H9 (cell line): ENCODE data around the gene IGSF9. TPM values are rescaled to one million over a fixed set of nuclear protein-coding genes. Genes with fewer than 3 reads are reported as not detected.

Experiments used
- DNase-seq: peaks from one replicate; pipeline ENCODE4 v3.0.0-alpha.2; 2017
- H2AFZ ChIP-seq: one replicate; pipeline ENCODE4 v1.6.1; 2013; ENCODE audit warnings: mild to moderate bottlenecking, low read length, control low read depth, moderate library complexity
- H2AK5ac ChIP-seq: 2 replicates; pipeline ENCODE4 v1.6.1; 2013; ENCODE audit warnings: low read length, control low read depth, mixed read lengths; ENCODE audit not compliant: insufficient read length
- H2BK120ac ChIP-seq: one replicate; pipeline ENCODE4 v1.6.1; 2013; ENCODE audit warnings: low read depth, mild to moderate bottlenecking, low read length, control low read depth, inconsistent platforms; ENCODE audit not compliant: poor library complexity, severe bottlenecking
- H2BK12ac ChIP-seq: 2 replicates; pipeline ENCODE4 v1.6.1; 2013; ENCODE audit warnings: low read length, control low read depth, mixed read lengths, low read depth; ENCODE audit not compliant: insufficient read length
- H2BK15ac ChIP-seq: 2 replicates; pipeline ENCODE4 v1.6.1; 2013; ENCODE audit warnings: low read depth, low read length, control low read depth
- H2BK20ac ChIP-seq: one replicate; pipeline ENCODE4 v1.6.1; 2013; ENCODE audit warnings: low read depth, mild to moderate bottlenecking, low read length, control low read depth, inconsistent platforms; ENCODE audit not compliant: poor library complexity, severe bottlenecking
- H2BK5ac ChIP-seq: 2 replicates; pipeline ENCODE4 v1.6.1; 2013; ENCODE audit warnings: low read length, control low read depth, mixed read lengths; ENCODE audit not compliant: insufficient read length
- H3K14ac ChIP-seq: 2 replicates; pipeline ENCODE4 v1.6.1; 2013; ENCODE audit warnings: low read length, control low read depth; ENCODE audit not compliant: insufficient read depth
- H3K18ac ChIP-seq: 2 replicates; pipeline ENCODE4 v1.6.1; 2013; ENCODE audit warnings: low read depth, mild to moderate bottlenecking, mixed read lengths, low read length, control low read depth; ENCODE audit not compliant: insufficient read length
- H3K23ac ChIP-seq: 2 replicates; pipeline ENCODE4 v1.6.1; 2013; ENCODE audit warnings: low read length, control low read depth, mixed read lengths, low read depth; ENCODE audit not compliant: insufficient read length
- H3K23me2 ChIP-seq: 2 replicates; pipeline ENCODE4 v1.6.1; 2013; ENCODE audit warnings: low read depth, mild to moderate bottlenecking, mixed read lengths, low read length, control low read depth; ENCODE audit not compliant: insufficient read length, poor library complexity, severe bottlenecking
- H3K27ac ChIP-seq: 2 replicates; pipeline ENCODE4 v1.5.1; 2013; ENCODE audit warnings: low read length, control low read depth, mixed read lengths, low read depth; ENCODE audit not compliant: insufficient read length
- H3K27me3 ChIP-seq: 2 replicates; pipeline ENCODE4 v1.6.1; 2013; ENCODE audit warnings: low read length, control low read depth, inconsistent platforms; ENCODE audit not compliant: insufficient read depth
- H3K4ac ChIP-seq: 2 replicates; pipeline ENCODE4 v1.6.1; 2013; ENCODE audit warnings: low read depth, mild to moderate bottlenecking, control low read depth, inconsistent platforms, low read length, moderate library complexity
- H3K4me1 ChIP-seq: 2 replicates; pipeline ENCODE4 v1.6.1; 2013; ENCODE audit warnings: low read length, control low read depth, inconsistent platforms; ENCODE audit not compliant: insufficient read depth
- H3K4me2 ChIP-seq: 2 replicates; pipeline ENCODE4 v1.6.1; 2013; ENCODE audit warnings: low read length, control low read depth, mixed read lengths; ENCODE audit not compliant: insufficient read length, insufficient read depth
- H3K56ac ChIP-seq: 2 replicates; pipeline ENCODE4 v1.6.1; 2013; ENCODE audit warnings: low read depth, mild to moderate bottlenecking, mixed read lengths, low read length, control low read depth; ENCODE audit not compliant: insufficient read length
- H3K79me1 ChIP-seq: 2 replicates; pipeline ENCODE4 v1.6.1; 2013; ENCODE audit warnings: low read depth, mild to moderate bottlenecking, moderate library complexity, low read length, control low read depth, inconsistent platforms; ENCODE audit not compliant: insufficient read depth, poor library complexity, severe bottlenecking
- H3K79me2 ChIP-seq: 2 replicates; pipeline ENCODE4 v1.6.1; 2013; ENCODE audit warnings: low read length, control low read depth, inconsistent platforms; ENCODE audit not compliant: insufficient read depth
- H3K9ac ChIP-seq: 2 replicates; pipeline ENCODE4 v1.6.1; 2013; ENCODE audit warnings: low read length, control low read depth, mixed read lengths; ENCODE audit not compliant: insufficient read length; ENCODE audit errors: extremely low read depth
- H3K9me3 ChIP-seq: one replicate; pipeline ENCODE4 v1.6.1; 2013; ENCODE audit warnings: low read depth, low read length, inconsistent platforms; ENCODE audit not compliant: control insufficient read depth
- H3T11ph ChIP-seq: one replicate; pipeline ENCODE4 v1.6.1; 2013; ENCODE audit warnings: mild to moderate bottlenecking, low read length, control low read depth, inconsistent platforms
- H4K20me1 ChIP-seq: one replicate; pipeline ENCODE4 v1.6.1; 2013; ENCODE audit not compliant: control insufficient read depth, insufficient read length, insufficient read depth
- H4K5ac ChIP-seq: 2 replicates; pipeline ENCODE4 v1.6.1; 2013; ENCODE audit warnings: low read depth, mild to moderate bottlenecking, mixed read lengths, low read length, control low read depth; ENCODE audit not compliant: insufficient read length
- H4K8ac ChIP-seq: replicated peaks from 2 replicates; pipeline ENCODE4 v1.6.1; 2013; ENCODE audit warnings: low read length, control low read depth, mixed read lengths, low read depth; ENCODE audit not compliant: insufficient read length
- H4K91ac ChIP-seq: 2 replicates; pipeline ENCODE4 v1.6.1; 2013; ENCODE audit warnings: low read depth, mild to moderate bottlenecking, moderate library complexity, mixed read lengths, low read length, control low read depth; ENCODE audit not compliant: insufficient read length
- H3K27ac Mint-ChIP-seq, 3 experiments: 2 replicates in 2 of 3; 3 replicates in 1 of 3; pipeline ENCODE4 v1.8.0; 2020 to 2021; ENCODE audit warnings: mixed read lengths in 3 of 3, mild to moderate bottlenecking in 1 of 3, moderate library complexity in 1 of 3
- H3K27me3 Mint-ChIP-seq: 2 replicates; pipeline ENCODE4 v1.8.0; 2021; ENCODE audit warnings: low read depth, mild to moderate bottlenecking, moderate library complexity, mixed read lengths
- H3K36me3 Mint-ChIP-seq, 3 experiments: 2 replicates in 2 of 3; 3 replicates in 1 of 3; pipeline ENCODE4 v1.8.0; 2020 to 2021; ENCODE audit warnings: low read depth in 3 of 3, mixed read lengths in 3 of 3; ENCODE audit not compliant: insufficient read depth in 1 of 3
- H3K4me1 Mint-ChIP-seq, 2 experiments: 2 replicates each; pipeline ENCODE4 v1.8.0; 2020; ENCODE audit warnings: mixed read lengths in 2 of 2
- H3K4me3 Mint-ChIP-seq, 2 experiments: 2 replicates in 1 of 2; 3 replicates in 1 of 2; pipeline ENCODE4 v1.8.0; 2020 to 2021; ENCODE audit warnings: mild to moderate bottlenecking in 2 of 2, mixed read lengths in 2 of 2, moderate library complexity in 1 of 2
- H3K9me3 Mint-ChIP-seq, 2 experiments: 2 replicates in 1 of 2; 3 replicates in 1 of 2; pipeline ENCODE4 v1.8.0; 2020; ENCODE audit warnings: mild to moderate bottlenecking in 2 of 2, mixed read lengths in 2 of 2, moderate library complexity in 1 of 2
- CTCF ChIP-seq: fragments of 200-600 bp; sonication (generic); conservative IDR thresholded peaks from 3 replicates; pipeline ENCODE4 v1.8.0; 2021; ENCODE audit warnings: antibody characterized with exemption, mild to moderate bottlenecking
- WGBS: extraction: QIAGEN DNeasy Blood & Tissue Kit; methylation state at CpG from one replicate; pipeline ENCODE4 v1.1.7; 2013; ENCODE audit warnings: missing lambda C conversion rate, low lambda C conversion rate, mixed read lengths; ENCODE audit not compliant: insufficient read length; ENCODE audit errors: extremely low coverage; 5-methylcytosine and 5-hydroxymethylcytosine counted together
- total RNA-seq: library from RNA; stranded (reverse); gene quantifications from 2 replicates; pipeline ENCODE4 v1.2.1, GENCODE V29; 2021

The IGSF9 gene
- total RNA-seq, 1 experiment from 2014 or later, result 11.3 TPM

DNA sequence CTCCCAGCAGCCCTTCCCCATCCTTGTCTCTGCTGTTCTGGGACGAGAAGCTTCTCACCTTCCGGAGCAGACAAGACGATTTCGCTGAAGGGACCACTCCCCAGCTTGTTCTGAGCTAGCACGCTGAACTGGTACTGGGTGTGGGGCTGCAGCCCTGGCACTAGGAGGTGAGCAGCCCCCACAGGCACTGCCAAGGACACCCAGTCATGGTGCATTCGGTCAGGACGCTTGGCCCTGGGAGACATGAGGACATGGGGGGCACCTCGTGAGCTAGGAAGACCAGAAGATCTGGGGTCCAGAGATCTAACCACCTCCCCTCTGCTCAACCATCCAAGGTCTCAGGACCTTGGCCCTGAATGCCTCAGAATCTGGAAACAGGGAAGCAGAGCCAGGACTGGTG, 14.8 kb downstream of the IGSF9 start:
- H2BK20ac ChIP-seq, result no peak overlapping the region
- no peaks in the 10 kb centered on the region for H3K27me3 ChIP-seq
- H3K23ac ChIP-seq, result no peak overlapping the region
- H4K91ac ChIP-seq, result no peak overlapping the region
- peaks cover 10 to 12% of the 10 kb centered on the region in 2 experiments for H3K4me1 Mint-ChIP-seq
- no peaks in the 10 kb centered on the region for H3K79me1 ChIP-seq
- no peak overlapping the region for H4K5ac ChIP-seq
- no peaks in the 10 kb centered on the region for H3K9me3 ChIP-seq
- H3K18ac ChIP-seq, result no peak overlapping the region
- no peak overlapping the region for H3K4ac ChIP-seq
- no CpG with 5 or more reads among the region's 8 CpGs for WGBS
- no peak for DNase-seq
- no peak overlapping the region for H2BK5ac ChIP-seq
- no peak overlapping the region for H4K8ac ChIP-seq
- H3K4me1 ChIP-seq, result no peaks in the 10 kb centered on the region
- H3K27me3 Mint-ChIP-seq, result no peaks in the 10 kb centered on the region; the same call in none of the 2 replicates
- no peak overlapping the region for H2BK12ac ChIP-seq
- H3K4me2 ChIP-seq, result no peak overlapping the region
- H3K9me3 Mint-ChIP-seq, result no peaks in the 10 kb centered on the region; a peak in 1 of 5 replicates
- no peak overlapping the region; a peak in 1 of 7 replicates for H3K27ac Mint-ChIP-seq
- no peak overlapping the region; the same call in 1 of the 2 replicates for H3K14ac ChIP-seq
- H2AFZ ChIP-seq, result no peak overlapping the region
- no peak overlapping the region for H3K9ac ChIP-seq
- peaks cover 1% of the 10 kb centered on the region for H3K23me2 ChIP-seq
- no peak overlapping the region for H3K4me3 Mint-ChIP-seq
- no peak overlapping the region for H2BK15ac ChIP-seq
- peaks cover 25 to 41% (median 39%) of the 10 kb centered on the region in 3 experiments for H3K36me3 Mint-ChIP-seq
- H3T11ph ChIP-seq, result no peak overlapping the region
- H2BK120ac ChIP-seq, result no peak overlapping the region
- no peak overlapping the region for H3K56ac ChIP-seq
- no peaks in the 10 kb centered on the region for H3K79me2 ChIP-seq
- no peak overlapping the region for H3K27ac ChIP-seq
- H2AK5ac ChIP-seq, result no peak overlapping the region
- no peak for TF ChIP-seq CTCF
- no peaks in the 10 kb centered on the region for H4K20me1 ChIP-seq
